ENCODE measurements around the gene ANKLE2. TPM values are rescaled to one million over a fixed set of nuclear protein-coding genes. Genes with fewer than 3 reads are reported as not detected.

Gene ANKLE2
- polyA plus RNA-seq, 1 of the 3 experiments (the other 2 are of a cell fraction), result 55.1 TPM

- TF ChIP-seq POLR2AphosphoS5 (IDR thresholded peaks at IDR 0.05; ENCODE audit: low read depth, low read length), result no peak
- TF ChIP-seq FOXJ3 (CRISPR knock-in tag; IDR thresholded peaks at IDR 0.05), result no peak
- TF ChIP-seq MXI1 (IDR thresholded peaks at IDR 0.05; ENCODE audit: low read depth, low read length), result no peak
Measured at GRCh38 chr12:132717531-132718387, 43.9 kb downstream of the ANKLE2 start (continued).

DNA sequence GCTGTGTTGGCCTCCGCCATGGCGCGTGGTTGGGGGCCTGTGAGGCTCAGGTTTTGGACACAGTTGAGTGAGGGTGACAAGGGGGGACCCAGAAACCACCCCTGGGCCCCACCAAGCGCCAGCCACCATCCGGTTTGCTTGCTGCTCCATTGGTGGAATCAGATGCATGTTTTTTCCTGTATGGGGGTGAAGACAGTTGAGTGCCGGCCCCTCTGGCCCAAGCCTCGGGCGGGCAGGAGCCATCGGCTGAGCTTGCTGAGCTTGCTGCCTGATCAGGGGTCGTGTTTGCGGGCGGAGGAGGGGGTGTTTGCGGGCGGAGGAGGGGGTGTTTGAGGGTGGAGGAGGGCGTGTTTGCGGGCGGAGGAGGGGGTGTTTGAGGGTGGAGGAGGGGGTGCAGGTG lies 44.6 kb downstream of the ANKLE2 start:
- Histone ChIP-seq H3K4me3 (ENCODE audit: low read depth in 2 of 2, low read length in 1 of 2) (no peak overlapping the region), H3K4me1 (ENCODE audit: control insufficient read depth in 1 of 2, insufficient read depth in 2 of 2, low read depth in 1 of 2, low read length in 1 of 2) (no peaks in the 10 kb centered on the region), H2AFZ (ENCODE audit: low read depth) (no peak overlapping the region), H3F3A (replicated peaks; ENCODE audit: insufficient read depth) (peaks cover 17% of the 10 kb centered on the region), H3K27ac (ENCODE audit: low read depth in 2 of 2, low read length in 1 of 2) (no peak overlapping the region), H3K4me2 (no peak overlapping the region), H3K27me3 (ENCODE audit: insufficient read depth) (no peaks in the 10 kb centered on the region), H3K9ac (no peak overlapping the region), H3K36me3 (replicated peaks in 1 of 2; ENCODE audit: control insufficient read depth in 1 of 2, insufficient read depth in 2 of 2, low read length in 1 of 2) (peaks cover 17 to 39% of the 10 kb centered on the region in 2 experiments), H3K9me2 (no peaks in the 10 kb centered on the region), H3K9me3 (no peaks in the 10 kb centered on the region), H3K79me2 (ENCODE audit: insufficient read depth) (peaks cover 42% of the 10 kb centered on the region), H4K20me1 (ENCODE audit: insufficient read depth) (peaks cover 43% of the 10 kb centered on the region)
- WGBS (ENCODE audit: low lambda C conversion rate), result 94% methylated on average over 16 of the region's 17 CpGs
- ChIA-PET CTCF (no interaction called here), POLR2A (no interaction called here)
- no peak for TF ChIP-seq RFX5 (IDR thresholded peaks at IDR 0.05; ENCODE audit: low read length)
- no peak for DNase-seq

DNA sequence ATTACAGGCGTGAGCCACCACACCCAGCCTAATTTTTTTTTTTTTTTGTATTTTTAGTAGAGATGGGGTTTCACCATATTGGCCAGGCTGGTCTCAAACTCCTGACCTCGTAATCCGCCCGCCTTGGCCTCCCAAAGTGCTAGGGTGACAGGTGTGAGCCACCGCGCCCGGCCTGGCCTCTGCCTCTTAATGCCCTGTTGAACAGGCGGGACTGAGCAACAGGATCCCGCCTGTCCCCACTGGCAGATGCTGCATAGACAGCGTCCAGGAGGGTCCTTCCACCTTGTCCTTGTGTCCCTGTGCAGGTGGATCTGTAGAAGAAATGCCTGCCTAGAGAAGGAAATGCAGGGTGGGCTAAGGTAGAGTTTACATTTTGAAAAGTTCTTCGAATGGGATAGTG lies 45.3 kb downstream of the ANKLE2 start:
- WGBS (ENCODE audit: low lambda C conversion rate), result 83% methylated on average over 11 of the region's 11 CpGs
- ChIA-PET CTCF (no interaction called here), POLR2A (no interaction called here)
- peaks cover 49% of the 10 kb centered on the region for H3K79me2 ChIP-seq (ENCODE audit: insufficient read depth)
- H3F3A ChIP-seq (replicated peaks; ENCODE audit: insufficient read depth), result peaks cover 15% of the 10 kb centered on the region
- no peaks in the 10 kb centered on the region for H3K27me3 ChIP-seq (ENCODE audit: insufficient read depth)
- no peak overlapping the region for H3K4me2 ChIP-seq
- no peaks in the 10 kb centered on the region for H3K9me3 ChIP-seq
- H2AFZ ChIP-seq (ENCODE audit: low read depth), result no peak overlapping the region
- H3K27ac ChIP-seq (ENCODE audit: low read depth in 2 of 2, low read length in 1 of 2), result no peak overlapping the region
- H3K4me1 ChIP-seq (ENCODE audit: control insufficient read depth in 1 of 2, insufficient read depth in 2 of 2, low read depth in 1 of 2, low read length in 1 of 2), result no peaks in the 10 kb centered on the region
- DNase-seq, result no peak
- H3K9ac ChIP-seq, result no peak overlapping the region
- peaks cover 12 to 39% of the 10 kb centered on the region in 2 experiments for H3K36me3 ChIP-seq (replicated peaks in 1 of 2; ENCODE audit: control insufficient read depth in 1 of 2, insufficient read depth in 2 of 2, low read length in 1 of 2)
- TF ChIP-seq ELF1 (IDR thresholded peaks at IDR 0.05), result no peak
- TF ChIP-seq, protein P1, sequence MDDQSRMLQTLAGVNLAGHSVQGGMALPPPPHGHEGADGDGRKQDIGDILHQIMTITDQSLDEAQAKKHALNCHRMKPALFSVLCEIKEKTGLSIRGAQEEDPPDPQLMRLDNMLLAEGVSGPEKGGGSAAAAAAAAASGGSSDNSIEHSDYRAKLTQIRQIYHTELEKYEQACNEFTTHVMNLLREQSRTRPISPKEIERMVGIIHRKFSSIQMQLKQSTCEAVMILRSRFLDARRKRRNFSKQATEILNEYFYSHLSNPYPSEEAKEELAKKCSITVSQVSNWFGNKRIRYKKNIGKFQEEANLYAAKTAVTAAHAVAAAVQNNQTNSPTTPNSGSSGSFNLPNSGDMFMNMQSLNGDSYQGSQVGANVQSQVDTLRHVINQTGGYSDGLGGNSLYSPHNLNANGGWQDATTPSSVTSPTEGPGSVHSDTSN (IDR thresholded peaks at IDR 0.05), result no peak
- TF ChIP-seq SIN3A (IDR thresholded peaks at IDR 0.05; ENCODE audit: borderline replicate concordance, low read depth, low read length), result no peak
- TF ChIP-seq RFX5 (IDR thresholded peaks at IDR 0.05; ENCODE audit: low read length), result no peak
- TF ChIP-seq CTCF (IDR thresholded peaks at IDR 0.05), result no peak
- TF ChIP-seq EZH2phosphoT487 (IDR thresholded peaks at IDR 0.05; ENCODE audit: borderline replicate concordance, low read depth), result no peak
- TF ChIP-seq TCF12 (IDR thresholded peaks at IDR 0.05), result no peak
- TF ChIP-seq FOSL2 (IDR thresholded peaks at IDR 0.05; ENCODE audit: borderline replicate concordance, low read depth), result no peak
- TF ChIP-seq, protein P2, sequence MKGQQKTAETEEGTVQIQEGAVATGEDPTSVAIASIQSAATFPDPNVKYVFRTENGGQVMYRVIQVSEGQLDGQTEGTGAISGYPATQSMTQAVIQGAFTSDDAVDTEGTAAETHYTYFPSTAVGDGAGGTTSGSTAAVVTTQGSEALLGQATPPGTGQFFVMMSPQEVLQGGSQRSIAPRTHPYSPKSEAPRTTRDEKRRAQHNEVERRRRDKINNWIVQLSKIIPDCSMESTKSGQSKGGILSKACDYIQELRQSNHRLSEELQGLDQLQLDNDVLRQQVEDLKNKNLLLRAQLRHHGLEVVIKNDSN (IDR thresholded peaks at IDR 0.05; ENCODE audit: borderline replicate concordance, low read depth), result no peak
- no peak for TF ChIP-seq GATA2 (CRISPR knock-in tag; IDR thresholded peaks at IDR 0.05)
- no peak for TF ChIP-seq EP300 (IDR thresholded peaks at IDR 0.05; ENCODE audit: borderline replicate concordance in 1 of 2, low read depth in 1 of 2, low read length in 1 of 2)
- TF ChIP-seq FOXJ3 (CRISPR knock-in tag; IDR thresholded peaks at IDR 0.05), result no peak
- H3K4me3 ChIP-seq (ENCODE audit: low read depth in 2 of 2, low read length in 1 of 2), result no peak overlapping the region
- peaks cover 38% of the 10 kb centered on the region for H4K20me1 ChIP-seq (ENCODE audit: insufficient read depth)
- H3K9me2 ChIP-seq, result no peaks in the 10 kb centered on the region

All from SK-N-SH (cell line).